ENCODE data around the gene ITPR1. TPM values are rescaled to one million over a fixed set of nuclear protein-coding genes. Genes with fewer than 3 reads are reported as not detected.

The ITPR1 gene
- total RNA-seq, 2 experiments from 2014 or later: 74.3 to 76.2 TPM

DNA sequence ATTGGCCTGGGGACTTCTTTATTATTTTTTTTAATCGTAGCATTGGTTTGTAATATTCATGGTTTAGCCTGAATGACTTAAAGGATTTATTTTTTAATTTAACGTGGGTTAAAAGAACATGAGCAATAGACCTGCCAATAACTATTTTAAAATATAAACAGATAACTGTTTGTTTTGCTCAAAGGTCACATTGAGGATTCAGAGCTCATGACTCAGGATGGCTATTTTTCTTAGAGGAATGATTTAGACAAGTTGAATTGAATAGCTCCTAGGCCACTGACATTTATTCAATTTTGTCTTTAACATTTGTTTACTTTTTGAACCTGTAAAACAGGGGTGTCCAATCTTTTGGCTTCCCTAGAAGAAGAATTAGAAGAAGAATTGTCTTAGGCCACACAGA lies 68.5 kb downstream of the ITPR1 start:
- Mint-ChIP-seq H3K9me3 (peaks cover 6% of the 10 kb centered on the region), H3K4me1 (no peaks in the 10 kb centered on the region), H3K27ac (no peak overlapping the region), H3K27me3 (no peaks in the 10 kb centered on the region), H3K36me3 (peaks cover 22% of the 10 kb centered on the region), H3K4me3 (no peak overlapping the region)
- no peak for DNase-seq
- POLR2A ChIA-PET: no interaction called here
- no peak for ATAC-seq (ENCODE audit: low read depth)

DNA sequence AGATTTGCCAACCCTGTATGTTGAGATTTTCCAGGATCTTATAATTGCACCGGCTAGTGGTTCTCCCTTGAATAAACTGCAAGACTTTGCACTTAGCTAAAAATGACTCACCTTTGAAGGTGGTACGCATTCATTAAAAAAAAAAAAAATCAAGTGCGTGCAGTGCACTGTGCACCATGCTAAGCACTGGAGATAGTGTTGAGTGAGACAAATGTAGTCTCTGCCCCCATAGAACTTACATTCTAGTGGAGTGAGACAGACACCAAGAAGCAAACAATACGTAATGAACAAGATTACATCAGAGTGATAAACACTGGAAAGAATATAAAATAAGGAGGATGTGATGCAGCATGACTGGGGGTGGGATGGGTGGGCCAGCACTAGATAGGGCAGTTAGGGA lies 69.4 kb downstream of the ITPR1 start:
- Mint-ChIP-seq H3K27me3 (no peaks in the 10 kb centered on the region), H3K4me1 (no peaks in the 10 kb centered on the region), H3K9me3 (peaks cover 2% of the 10 kb centered on the region), H3K36me3 (peaks cover 17% of the 10 kb centered on the region), H3K4me3 (no peak overlapping the region), H3K27ac (no peak overlapping the region)
- DNase-seq (no peak), ATAC-seq (ENCODE audit: low read depth) (no peak)
- POLR2A ChIA-PET: no interaction called here

- H3K27ac Mint-ChIP-seq: no peak overlapping the region
- peaks cover 15% of the 10 kb centered on the region for H3K36me3 Mint-ChIP-seq
- POLR2A ChIA-PET: no interaction called here
- H3K27me3 Mint-ChIP-seq: no peaks in the 10 kb centered on the region
- ATAC-seq (ENCODE audit: low read depth): no peak
- H3K9me3 Mint-ChIP-seq: no peaks in the 10 kb centered on the region
- no peak overlapping the region for H3K4me3 Mint-ChIP-seq
- H3K4me1 Mint-ChIP-seq: peaks cover 1% of the 10 kb centered on the region
- no peak for DNase-seq
Measured at GRCh38 chr3:4564270-4564669, 71.1 kb downstream of the ITPR1 start.

GRCh38 chr3:4564928-4565586 lies 71.9 kb downstream of the ITPR1 start:
- POLR2A ChIA-PET: no interaction called here
- no peaks in the 10 kb centered on the region for H3K9me3 Mint-ChIP-seq
- H3K27me3 Mint-ChIP-seq: no peaks in the 10 kb centered on the region
- ATAC-seq (ENCODE audit: low read depth) (no peak), DNase-seq (no peak)
- H3K27ac Mint-ChIP-seq: no peak overlapping the region
- no peak overlapping the region for H3K4me3 Mint-ChIP-seq
- H3K4me1 Mint-ChIP-seq: peaks cover 1% of the 10 kb centered on the region
- peaks cover 16% of the 10 kb centered on the region for H3K36me3 Mint-ChIP-seq

DNA sequence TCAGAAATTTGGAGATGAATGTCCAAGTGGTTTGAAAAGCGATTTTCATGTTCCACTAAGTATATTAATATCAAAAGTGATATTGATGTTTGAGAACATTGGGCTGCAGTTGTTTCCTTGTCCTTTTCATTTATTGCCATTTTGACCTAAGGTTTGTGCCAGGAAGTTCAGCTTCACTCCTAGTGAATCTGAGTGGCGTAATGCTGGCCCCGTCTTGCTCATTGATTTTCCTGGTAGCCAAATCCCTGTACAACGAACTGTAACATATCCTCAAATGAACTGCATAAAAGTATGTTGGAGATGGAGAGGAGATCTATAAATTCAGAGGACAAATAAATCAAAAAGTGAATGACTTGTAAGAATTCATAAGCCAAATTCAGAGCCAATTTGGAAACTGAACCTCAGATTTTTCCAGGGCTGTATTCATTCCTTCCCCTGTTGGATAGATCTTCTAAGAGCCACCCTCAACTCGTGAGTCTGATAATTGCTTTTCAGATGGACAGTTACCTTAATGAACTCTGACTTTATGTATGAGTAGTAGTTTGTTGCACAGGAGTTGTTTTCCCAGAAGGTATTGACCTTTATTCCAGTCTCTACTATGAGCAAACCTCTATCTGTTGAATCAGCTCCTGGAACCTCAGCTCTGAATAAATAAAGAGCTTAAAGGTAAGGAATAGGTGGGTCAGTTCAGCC lies 72.8 kb downstream of the ITPR1 start:
- peaks cover 14% of the 10 kb centered on the region for H3K36me3 Mint-ChIP-seq
- ATAC-seq (ENCODE audit: low read depth) (no peak), DNase-seq (no peak)
- POLR2A ChIA-PET: no interaction called here
- no peaks in the 10 kb centered on the region for H3K27me3 Mint-ChIP-seq
- H3K27ac Mint-ChIP-seq: no peak overlapping the region
- peaks cover 6% of the 10 kb centered on the region for H3K4me1 Mint-ChIP-seq
- H3K4me3 Mint-ChIP-seq: no peak overlapping the region
- no peaks in the 10 kb centered on the region for H3K9me3 Mint-ChIP-seq

GRCh38 chr3:4568841-4569240 lies 75.7 kb downstream of the ITPR1 start:
- ATAC-seq (ENCODE audit: low read depth) (no peak), DNase-seq (no peak)
- H3K27me3 Mint-ChIP-seq: no peaks in the 10 kb centered on the region
- peaks cover 13% of the 10 kb centered on the region for H3K36me3 Mint-ChIP-seq
- POLR2A ChIA-PET: no interaction called here
- no peak overlapping the region for H3K4me3 Mint-ChIP-seq
- no peak overlapping the region for H3K27ac Mint-ChIP-seq
- H3K4me1 Mint-ChIP-seq: peaks cover 11% of the 10 kb centered on the region
- H3K9me3 Mint-ChIP-seq: no peaks in the 10 kb centered on the region

- Mint-ChIP-seq H3K27me3 (no peaks in the 10 kb centered on the region), H3K4me1 (peaks cover 11% of the 10 kb centered on the region), H3K9me3 (no peaks in the 10 kb centered on the region), H3K36me3 (peaks cover 12% of the 10 kb centered on the region), H3K27ac (no peak overlapping the region), H3K4me3 (no peak overlapping the region)
- POLR2A ChIA-PET: no interaction called here
- ATAC-seq (ENCODE audit: low read depth) (peak; percentile 68), DNase-seq (no peak)
Measured at GRCh38 chr3:4570840-4571621, 77.9 kb downstream of the ITPR1 start.

DNA sequence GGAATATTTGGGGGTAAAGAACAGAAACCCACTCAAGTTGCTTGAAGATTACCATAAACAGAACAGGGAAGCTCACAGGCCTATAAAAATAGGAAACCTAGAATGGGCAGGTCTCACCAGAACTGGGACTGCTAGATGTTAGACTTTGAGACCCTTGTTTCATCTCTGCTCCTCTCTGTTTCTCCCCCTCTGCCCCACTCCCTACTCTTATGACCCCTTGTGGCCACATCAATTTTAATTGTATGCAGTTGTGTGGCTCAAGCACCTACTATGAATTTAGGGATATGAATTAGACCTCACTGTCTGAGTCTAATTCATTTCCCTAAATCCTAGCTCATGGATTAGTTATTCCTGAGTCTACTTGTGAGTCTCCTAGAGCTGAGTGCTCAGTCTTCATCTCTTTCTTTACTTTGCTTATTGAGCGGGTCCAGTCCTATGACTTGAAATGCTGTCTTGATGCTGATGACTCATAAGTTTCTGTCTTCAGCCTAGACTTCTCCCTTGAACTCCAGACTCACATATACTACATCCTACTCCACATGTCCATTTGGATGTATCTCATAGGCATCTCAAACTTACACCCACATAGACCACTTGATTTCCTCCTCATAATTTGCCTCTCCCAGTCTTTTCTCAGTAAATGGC lies 78.7 kb downstream of the ITPR1 start:
- no peak for ATAC-seq (ENCODE audit: low read depth)
- Mint-ChIP-seq H3K4me3 (no peak overlapping the region), H3K27ac (no peak overlapping the region)

GRCh38 chr3:4573153-4573552 lies 80.0 kb downstream of the ITPR1 start:
- no peak for ATAC-seq (ENCODE audit: low read depth)
- H3K4me1 Mint-ChIP-seq: peaks cover 11% of the 10 kb centered on the region

More for the DNA sequence above, 78.7 kb downstream of the ITPR1 start:
- POLR2A ChIA-PET: no interaction called here
- Mint-ChIP-seq H3K4me1 (peaks cover 11% of the 10 kb centered on the region), H3K9me3 (no peaks in the 10 kb centered on the region), H3K27me3 (no peaks in the 10 kb centered on the region), H3K36me3 (peaks cover 9% of the 10 kb centered on the region)
- no peak for DNase-seq

DNA sequence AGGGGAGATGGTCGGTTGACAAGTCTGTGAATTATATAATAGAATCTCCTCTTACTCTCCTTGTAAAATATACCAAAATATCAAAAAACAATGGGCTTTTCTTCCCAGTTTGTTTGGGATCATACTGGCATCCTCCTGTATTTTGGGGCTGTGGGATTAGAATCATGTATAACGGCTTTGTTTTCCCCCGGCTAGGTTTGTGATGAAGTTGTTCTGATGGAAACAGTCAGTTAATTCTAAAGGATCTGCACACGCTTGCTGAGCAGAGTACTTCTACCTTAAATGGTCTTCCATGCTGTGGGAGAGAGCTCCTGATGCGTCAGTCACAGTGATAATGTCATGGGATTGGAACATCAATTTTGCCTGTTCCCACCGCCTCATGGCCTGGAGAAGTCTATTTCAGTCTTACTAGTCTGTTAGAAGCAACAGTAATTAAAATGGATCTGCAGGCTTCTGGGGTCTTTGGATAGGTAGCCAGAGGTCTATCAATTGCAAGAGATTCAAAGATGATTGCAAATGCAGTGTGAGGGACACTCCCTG lies 81.3 kb downstream of the ITPR1 start:
- DNase-seq (no peak), ATAC-seq (ENCODE audit: low read depth) (no peak)
- Mint-ChIP-seq H3K4me3 (no peak overlapping the region), H3K36me3 (peaks cover 4% of the 10 kb centered on the region), H3K27me3 (no peaks in the 10 kb centered on the region), H3K27ac (no peak overlapping the region), H3K9me3 (no peaks in the 10 kb centered on the region), H3K4me1 (peaks cover 10% of the 10 kb centered on the region)
- POLR2A ChIA-PET: no interaction called here

More at GRCh38 chr3:4573153-4573552, 80.0 kb downstream of the ITPR1 start:
- Mint-ChIP-seq H3K9me3 (no peaks in the 10 kb centered on the region), H3K4me3 (no peak overlapping the region), H3K27me3 (no peaks in the 10 kb centered on the region), H3K27ac (no peak overlapping the region), H3K36me3 (peaks cover 8% of the 10 kb centered on the region)
- DNase-seq: no peak
- POLR2A ChIA-PET: no interaction called here

- ATAC-seq (ENCODE audit: low read depth) (no peak), DNase-seq (no peak)
- POLR2A ChIA-PET: no interaction called here
- Mint-ChIP-seq H3K4me3 (no peak overlapping the region), H3K27me3 (no peaks in the 10 kb centered on the region), H3K9me3 (no peaks in the 10 kb centered on the region), H3K27ac (no peak overlapping the region), H3K36me3 (peaks cover 3% of the 10 kb centered on the region), H3K4me1 (peaks cover 10% of the 10 kb centered on the region)
Measured at GRCh38 chr3:4575381-4575780, 82.2 kb downstream of the ITPR1 start.

- peaks cover 3% of the 10 kb centered on the region for H3K4me1 Mint-ChIP-seq
- H3K4me3 Mint-ChIP-seq: no peak overlapping the region
- H3K27me3 Mint-ChIP-seq: no peaks in the 10 kb centered on the region
- no peaks in the 10 kb centered on the region for H3K9me3 Mint-ChIP-seq
- DNase-seq: no peak
- H3K36me3 Mint-ChIP-seq: peaks cover 3% of the 10 kb centered on the region
- POLR2A ChIA-PET: no interaction called here
- no peak overlapping the region for H3K27ac Mint-ChIP-seq
- ATAC-seq (ENCODE audit: low read depth): no peak
Measured at GRCh38 chr3:4577721-4578120, 84.6 kb downstream of the ITPR1 start.

- H3K4me1 Mint-ChIP-seq: peaks cover 18% of the 10 kb centered on the region
- H3K4me3 Mint-ChIP-seq: no peak overlapping the region
- ATAC-seq (ENCODE audit: low read depth): no peak
- peaks cover 2% of the 10 kb centered on the region for H3K36me3 Mint-ChIP-seq
- H3K27ac Mint-ChIP-seq: no peak overlapping the region
- H3K9me3 Mint-ChIP-seq: no peaks in the 10 kb centered on the region
- POLR2A ChIA-PET: no interaction called here
- no peak for DNase-seq
- no peaks in the 10 kb centered on the region for H3K27me3 Mint-ChIP-seq
Measured at GRCh38 chr3:4580346-4581123, 87.4 kb downstream of the ITPR1 start.

All from activated naive CD8-positive, alpha-beta T cell treated with anti-CD3 and anti-CD28 coated beads, Interleukin-2, amount 10 ng/mL, durations not matched to agents 7 days and 5 days (primary cell).